Measurements from ENCODE around the gene HGS.

GRCh38 chr17:81727324-81728031, 43.7 kb downstream of the HGS start:
- TF ChIP-seq POLR2A (IDR thresholded peaks at IDR 0.05; ENCODE audit: control extremely low read depth in 1 of 2, low read depth in 2 of 2, low read length in 2 of 2) (no peak), CTCF (IDR thresholded peaks at IDR 0.05; ENCODE audit: control extremely low read depth in 1 of 3, insufficient read depth in 1 of 3, low read depth in 1 of 3, low read length in 3 of 3) (no peak), EZH2 (IDR thresholded peaks at IDR 0.05; ENCODE audit: low read depth, low read length, severe bottlenecking) (no peak), JUN (IDR thresholded peaks at IDR 0.05; ENCODE audit: low read depth, low read length) (no peak), HDAC2 (IDR thresholded peaks at IDR 0.05; ENCODE audit: borderline replicate concordance in 1 of 2, low read depth in 2 of 2, low read length in 2 of 2) (no peak), EP300 (IDR thresholded peaks at IDR 0.05; ENCODE audit: borderline replicate concordance in 1 of 2, low read depth in 2 of 2, low read length in 2 of 2) (no peak), ATF2 (IDR thresholded peaks at IDR 0.05; ENCODE audit: low read length) (no peak)

All from H1 (cell line).